Left ventricle myocardium inferior (tissue), 1 donor: Measurements from ENCODE around the gene TARDBP. TPM values are rescaled to one million over a fixed set of nuclear protein-coding genes. Genes with fewer than 3 reads are reported as not detected.

ENCODE experiments used
- DNase-seq: peaks from one replicate; pipeline ENCODE4 v3.0.0-alpha.2; 2020
- H3K27ac ChIP-seq: fragments of 200-600 bp; replicated peaks from 2 replicates; pipeline ENCODE4 v1.8.0; 2021
- H3K27me3 ChIP-seq: fragments of 200-600 bp; 2 replicates; pipeline ENCODE4 v1.8.0; 2021; ENCODE audit warnings: low read depth
- H3K36me3 ChIP-seq: fragments of 200-600 bp; 2 replicates; pipeline ENCODE4 v1.8.0; 2021
- H3K4me1 ChIP-seq: fragments of 200-600 bp; 2 replicates; pipeline ENCODE4 v1.8.0; 2021
- H3K4me3 ChIP-seq: fragments of 200-600 bp; 2 replicates; pipeline ENCODE4 v1.8.0; 2021; ENCODE audit warnings: mild to moderate bottlenecking, moderate library complexity
- H3K9me3 ChIP-seq: fragments of 200-600 bp; replicated peaks from 2 replicates; pipeline ENCODE4 v1.8.0; 2021
- intact Hi-C: fragments of 100-400 bp; cut with micrococcal nuclease; formaldehyde crosslinking; loops from one replicate; pipeline ENCODE4 v1.11.0; 2022
- total RNA-seq: library from RNA; stranded (reverse); fragmentation: NEBNext Ultra II Directional; extraction: Animal tissue kit (Norgen Biotek cat#: 25700); gene quantifications from one replicate; pipeline ENCODE4 v1.2.1, GENCODE V29; 2021
- TF ChIP-seq, protein P1 (sequence below): fragments of 200-600 bp; IDR thresholded peaks from 2 replicates; pipeline ENCODE4 v1.8.0; 2021; ENCODE audit warnings: antibody characterized with exemption, mild to moderate bottlenecking, borderline replicate concordance
- donor health status: DM: no; HTN: yes; CAD: no; lungs with severe emphysema.

The TARDBP gene
- total RNA-seq, 1 donor from 2014 or later = 95.5 TPM

- TF ChIP-seq, protein P1, sequence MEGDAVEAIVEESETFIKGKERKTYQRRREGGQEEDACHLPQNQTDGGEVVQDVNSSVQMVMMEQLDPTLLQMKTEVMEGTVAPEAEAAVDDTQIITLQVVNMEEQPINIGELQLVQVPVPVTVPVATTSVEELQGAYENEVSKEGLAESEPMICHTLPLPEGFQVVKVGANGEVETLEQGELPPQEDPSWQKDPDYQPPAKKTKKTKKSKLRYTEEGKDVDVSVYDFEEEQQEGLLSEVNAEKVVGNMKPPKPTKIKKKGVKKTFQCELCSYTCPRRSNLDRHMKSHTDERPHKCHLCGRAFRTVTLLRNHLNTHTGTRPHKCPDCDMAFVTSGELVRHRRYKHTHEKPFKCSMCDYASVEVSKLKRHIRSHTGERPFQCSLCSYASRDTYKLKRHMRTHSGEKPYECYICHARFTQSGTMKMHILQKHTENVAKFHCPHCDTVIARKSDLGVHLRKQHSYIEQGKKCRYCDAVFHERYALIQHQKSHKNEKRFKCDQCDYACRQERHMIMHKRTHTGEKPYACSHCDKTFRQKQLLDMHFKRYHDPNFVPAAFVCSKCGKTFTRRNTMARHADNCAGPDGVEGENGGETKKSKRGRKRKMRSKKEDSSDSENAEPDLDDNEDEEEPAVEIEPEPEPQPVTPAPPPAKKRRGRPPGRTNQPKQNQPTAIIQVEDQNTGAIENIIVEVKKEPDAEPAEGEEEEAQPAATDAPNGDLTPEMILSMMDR = no peak
- Histone ChIP-seq H3K27me3 (no peaks in the 10 kb centered on the region), H3K9me3 (no peaks in the 10 kb centered on the region), H3K4me1 (no peaks in the 10 kb centered on the region), H3K36me3 (peaks cover 79% of the 10 kb centered on the region), H3K27ac (no peak overlapping the region), H3K4me3 (no peak overlapping the region)
- intact Hi-C loops = no loop called here
- no peak for DNase-seq
Measured at GRCh38 chr1:11025618-11026017, 13.2 kb downstream of the TARDBP start.

GRCh38 chr1:11026052-11026451 lies 13.6 kb downstream of the TARDBP start:
- Histone ChIP-seq H3K36me3 (peaks cover 75% of the 10 kb centered on the region), H3K27ac (no peak overlapping the region), H3K9me3 (no peaks in the 10 kb centered on the region), H3K4me3 (no peak overlapping the region), H3K27me3 (no peaks in the 10 kb centered on the region), H3K4me1 (no peaks in the 10 kb centered on the region)
- TF ChIP-seq, protein P1 = no peak
- intact Hi-C loops = no loop called here
- no peak for DNase-seq

DNA sequence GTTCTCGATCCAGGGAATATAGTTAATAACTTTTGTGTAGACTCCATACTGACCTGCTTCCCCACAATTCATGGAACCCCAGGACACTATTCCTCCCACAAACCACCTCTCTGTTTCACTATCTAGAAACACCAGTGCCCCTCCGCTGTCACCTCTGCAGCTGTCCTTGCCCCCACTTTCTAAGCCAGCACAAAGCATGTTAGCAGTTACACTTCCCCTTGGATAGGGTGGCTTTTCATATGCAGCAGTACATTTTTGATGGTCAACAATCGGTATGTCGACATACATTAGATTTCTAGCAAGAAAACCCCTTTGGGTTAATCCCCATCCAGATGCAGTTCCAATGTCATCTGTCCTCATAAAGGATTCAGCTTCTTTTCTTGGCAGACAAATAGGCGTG lies 14.4 kb downstream of the TARDBP start:
- intact Hi-C loops = no loop called here
- no peak for DNase-seq
- TF ChIP-seq, protein P1 = no peak
- Histone ChIP-seq H3K36me3 (peaks cover 66% of the 10 kb centered on the region), H3K9me3 (no peaks in the 10 kb centered on the region), H3K4me1 (no peaks in the 10 kb centered on the region), H3K4me3 (no peak overlapping the region), H3K27me3 (no peaks in the 10 kb centered on the region), H3K27ac (no peak overlapping the region)

DNA sequence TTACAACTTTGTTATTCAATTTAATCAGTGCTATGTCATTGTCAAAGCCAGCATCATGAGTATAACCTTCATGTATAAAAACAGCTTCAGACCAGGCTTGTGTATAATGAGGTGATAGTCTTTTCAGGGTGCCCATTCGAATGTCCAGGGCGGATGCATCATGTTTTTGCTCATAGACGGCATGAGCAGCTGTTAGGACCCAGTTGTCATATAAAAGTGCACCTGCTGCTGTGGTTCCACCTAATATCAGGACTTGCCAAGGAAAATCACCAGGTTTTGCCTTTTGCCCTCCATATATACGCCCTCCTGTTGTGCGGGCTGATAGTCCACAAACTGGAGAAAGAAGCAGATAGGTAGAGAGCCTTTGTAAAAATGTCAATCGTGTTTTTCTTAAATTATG lies 14.9 kb downstream of the TARDBP start:
- intact Hi-C loops = no loop called here

GRCh38 chr1:11028018-11028417 lies 15.6 kb downstream of the TARDBP start:
- TF ChIP-seq, protein P1 = no peak
- H3K27ac ChIP-seq = no peak overlapping the region
- peaks cover 55% of the 10 kb centered on the region for H3K36me3 ChIP-seq
- no peaks in the 10 kb centered on the region for H3K4me1 ChIP-seq
- no peaks in the 10 kb centered on the region for H3K27me3 ChIP-seq
- no peak overlapping the region for H3K4me3 ChIP-seq
- DNase-seq = no peak
- intact Hi-C loops = no loop called here
- H3K9me3 ChIP-seq = no peaks in the 10 kb centered on the region

More for the DNA sequence above, 14.9 kb downstream of the TARDBP start:
- Histone ChIP-seq H3K9me3 (no peaks in the 10 kb centered on the region), H3K4me1 (no peaks in the 10 kb centered on the region), H3K4me3 (no peak overlapping the region), H3K27ac (no peak overlapping the region), H3K27me3 (no peaks in the 10 kb centered on the region), H3K36me3 (peaks cover 62% of the 10 kb centered on the region)
- TF ChIP-seq, protein P1 = no peak
- no peak for DNase-seq

DNA sequence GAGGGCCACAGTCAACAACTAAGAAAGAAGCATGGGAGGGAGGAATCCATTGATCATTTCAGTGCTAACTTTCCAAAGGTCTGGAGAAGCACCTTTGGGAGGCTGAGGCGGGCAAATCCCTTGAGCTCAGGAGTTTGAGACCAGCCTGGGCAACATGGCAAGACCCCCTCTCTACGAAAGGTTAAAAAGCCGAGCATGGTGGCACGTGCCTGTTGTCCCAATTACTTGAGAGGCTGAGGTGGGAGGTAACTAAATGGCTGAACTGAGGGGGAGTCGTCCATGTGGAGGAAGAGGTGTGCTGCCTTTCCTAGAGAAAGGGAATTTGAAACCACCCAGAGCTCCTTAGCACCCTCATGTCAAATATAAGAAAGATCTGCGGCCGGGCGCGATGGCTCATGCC lies 18.4 kb downstream of the TARDBP start:
- intact Hi-C loops = loop anchor here (10.0 kb wide), 1 partner anchor 614 kb away; no protein-coding TSS in a partner anchor
- peaks cover 27% of the 10 kb centered on the region for H3K36me3 ChIP-seq

More for the DNA sequence above, 18.4 kb downstream of the TARDBP start:
- no peaks in the 10 kb centered on the region for H3K27me3 ChIP-seq
- TF ChIP-seq, protein P1 = no peak
- H3K9me3 ChIP-seq = no peaks in the 10 kb centered on the region
- H3K4me3 ChIP-seq = no peak overlapping the region
- no peak overlapping the region for H3K27ac ChIP-seq
- no peaks in the 10 kb centered on the region for H3K4me1 ChIP-seq
- DNase-seq = no peak
